Keratinocyte (primary cell): ENCODE data around the gene LRGUK. TPM values are rescaled to one million over a fixed set of nuclear protein-coding genes. Genes with fewer than 3 reads are reported as not detected.

Experiments
- DNase-seq: peaks from one replicate; pipeline ENCODE4 v3.0.0-alpha.2; 2011; ENCODE audit warnings: low read depth, missing footprints, low spot score
- FAIRE-seq: peaks from 2 replicates; lab custom pipeline; 2011; peaks lifted over from hg19 to GRCh38; lab: Jason Lieb, UNC
- H2AFZ ChIP-seq: 2 replicates; pipeline ENCODE4 v1.6.0; 2012; ENCODE audit warnings: low read length, control low read depth, inconsistent platforms; ENCODE audit not compliant: control insufficient read depth
- H3K27ac ChIP-seq: 2 replicates; pipeline ENCODE4 v1.5.1; 2011; ENCODE audit warnings: low read length; ENCODE audit not compliant: control insufficient read depth, insufficient read depth
- H3K27me3 ChIP-seq: 3 replicates; pipeline ENCODE4 v1.6.0; 2011; ENCODE audit warnings: low read length; ENCODE audit not compliant: control insufficient read depth, insufficient read depth; ENCODE audit errors: extremely low read depth
- H3K36me3 ChIP-seq, 2 experiments: 2 replicates in 1 of 2; 3 replicates in 1 of 2; pipeline ENCODE4 v1.5.1; 2011; ENCODE audit warnings: low read length in 2 of 2, mild to moderate bottlenecking in 1 of 2; ENCODE audit not compliant: control insufficient read depth in 2 of 2, insufficient read depth in 2 of 2; ENCODE audit errors: extremely low read depth in 1 of 2
- H3K4me1 ChIP-seq: 3 replicates; pipeline ENCODE4 v1.5.1; 2011; ENCODE audit warnings: low read length; ENCODE audit not compliant: control insufficient read depth, insufficient read depth; ENCODE audit errors: extremely low read depth
- H3K4me2 ChIP-seq: 3 replicates; pipeline ENCODE4 v1.6.0; 2011; ENCODE audit warnings: low read depth, low read length; ENCODE audit not compliant: control insufficient read depth, insufficient read depth; ENCODE audit errors: extremely low read depth
- H3K4me3 ChIP-seq, 3 experiments: fragments of 200-600 bp in 1 of 3; sonication (generic) in 1 of 3; 2 replicates in 2 of 3; 3 replicates in 1 of 3; pipeline ENCODE4 v1.5.1; 2011 to 2016; ENCODE audit warnings: low read length in 3 of 3, mild to moderate bottlenecking in 3 of 3, control low read depth in 2 of 3, inconsistent platforms in 1 of 3, low read depth in 1 of 3, mixed read lengths in 1 of 3, mixed run types in 1 of 3, moderate library complexity in 1 of 3; ENCODE audit not compliant: control insufficient read depth in 2 of 3, insufficient read depth in 2 of 3; ENCODE audit errors: extremely low read depth in 1 of 3
- H3K79me2 ChIP-seq: 2 replicates; pipeline ENCODE4 v1.6.0; 2012; ENCODE audit warnings: low read length; ENCODE audit not compliant: control insufficient read depth, insufficient read depth
- H3K9ac ChIP-seq: 3 replicates; pipeline ENCODE4 v1.6.0; 2011; ENCODE audit warnings: low read length; ENCODE audit not compliant: control insufficient read depth, insufficient read depth; ENCODE audit errors: extremely low read depth
- H3K9me1 ChIP-seq: 3 replicates; pipeline ENCODE4 v1.6.0; 2011; ENCODE audit warnings: low read length; ENCODE audit not compliant: control insufficient read depth, insufficient read depth; ENCODE audit errors: extremely low read depth
- H3K9me3 ChIP-seq: 2 replicates; pipeline ENCODE4 v1.5.1; 2012; ENCODE audit warnings: low read depth, low read length; ENCODE audit not compliant: control insufficient read depth
- H4K20me1 ChIP-seq: 3 replicates; pipeline ENCODE4 v1.6.0; 2011; ENCODE audit warnings: low read length; ENCODE audit not compliant: control insufficient read depth, insufficient read depth; ENCODE audit errors: extremely low read depth
- EZH2 ChIP-seq: IDR thresholded peaks from one replicate; pipeline ENCODE4 v1.6.1; 2012; ENCODE audit warnings: inconsistent platforms, mild to moderate bottlenecking, low read length, moderate library complexity
- dilution Hi-C: fragments of 300-500 bp; cut with MboI; formaldehyde crosslinking; loops from one replicate; pipeline ENCODE4 v1.7.0; 2020; ENCODE audit warnings: low sequenced_read_pairs; ENCODE audit not compliant: extremely low pct_ligation_motif_present
- polyA plus RNA-seq, 5 experiments: library from polyadenylated mRNA; depleted of rRNA in 3 of 5; stranded (reverse) in 3 of 5; stranded (forward) in 1 of 5; unstranded in 1 of 5; fragments of >200 nt; gene quantifications; 1 replicate in 1 of 5; 2 replicates in 3 of 5; 3 replicates in 1 of 5; pipeline versions ENCODE4 v1.2.1 to v1.2.3, GENCODE V29; 2011 to 2012; ENCODE audit warnings: missing spikeins in 2 of 5, low read depth in 1 of 5, low replicate concordance in 1 of 5
- TF ChIP-seq, protein P1 (sequence below), 3 experiments: IDR thresholded peaks in 1 of 3; conservative IDR thresholded peaks in 1 of 3; optimal IDR thresholded peaks in 1 of 3; 2 replicates in 2 of 3; 3 replicates in 1 of 3; pipeline versions ENCODE3 to v1.5.1; 2011; ENCODE audit warnings: low read length in 3 of 3, mild to moderate bottlenecking in 3 of 3, moderate library complexity in 2 of 3, control low read depth in 1 of 3, inconsistent platforms in 1 of 3; ENCODE audit not compliant: insufficient read depth in 2 of 3; ENCODE audit errors: extremely low read depth in 1 of 3

LRGUK gene
- polyA plus RNA-seq, 1 donor (not counting 4 experiments of a cell fraction or from before 2014, with no cell fraction given) = 0.50 TPM

DNA sequence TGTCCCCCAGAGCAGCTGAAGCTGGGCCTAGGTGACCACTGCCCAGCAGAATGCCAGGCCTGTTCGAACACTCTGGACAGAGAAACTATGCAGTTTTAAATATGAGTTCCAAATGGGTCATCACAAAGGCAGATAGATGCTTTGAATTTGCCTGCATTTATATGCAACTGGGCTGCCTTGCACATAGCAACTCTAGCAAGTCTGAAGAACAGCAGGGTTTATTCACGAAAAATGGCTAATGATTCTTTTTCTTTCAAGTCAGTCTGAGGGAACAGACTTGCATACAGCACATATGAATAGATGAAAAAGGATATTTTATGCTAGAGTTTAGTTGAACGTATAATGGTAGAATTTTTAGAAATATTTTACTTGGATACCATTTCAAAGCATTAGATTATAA lies 121.1 kb downstream of the LRGUK start:
- Histone ChIP-seq H4K20me1 (no peaks in the 10 kb centered on the region), H3K9me1 (no peaks in the 10 kb centered on the region), H3K4me2 (no peak overlapping the region), H3K9me3 (no peaks in the 10 kb centered on the region), H3K27ac (no peak overlapping the region), H3K79me2 (no peaks in the 10 kb centered on the region), H3K36me3 (no peaks in the 10 kb centered on the region), H3K4me1 (no peaks in the 10 kb centered on the region), H3K27me3 (no peaks in the 10 kb centered on the region), H3K9ac (no peak overlapping the region), H3K4me3 (no peak overlapping the region), H2AFZ (no peak overlapping the region)
- no peak for TF ChIP-seq EZH2
- TF ChIP-seq, protein P1, sequence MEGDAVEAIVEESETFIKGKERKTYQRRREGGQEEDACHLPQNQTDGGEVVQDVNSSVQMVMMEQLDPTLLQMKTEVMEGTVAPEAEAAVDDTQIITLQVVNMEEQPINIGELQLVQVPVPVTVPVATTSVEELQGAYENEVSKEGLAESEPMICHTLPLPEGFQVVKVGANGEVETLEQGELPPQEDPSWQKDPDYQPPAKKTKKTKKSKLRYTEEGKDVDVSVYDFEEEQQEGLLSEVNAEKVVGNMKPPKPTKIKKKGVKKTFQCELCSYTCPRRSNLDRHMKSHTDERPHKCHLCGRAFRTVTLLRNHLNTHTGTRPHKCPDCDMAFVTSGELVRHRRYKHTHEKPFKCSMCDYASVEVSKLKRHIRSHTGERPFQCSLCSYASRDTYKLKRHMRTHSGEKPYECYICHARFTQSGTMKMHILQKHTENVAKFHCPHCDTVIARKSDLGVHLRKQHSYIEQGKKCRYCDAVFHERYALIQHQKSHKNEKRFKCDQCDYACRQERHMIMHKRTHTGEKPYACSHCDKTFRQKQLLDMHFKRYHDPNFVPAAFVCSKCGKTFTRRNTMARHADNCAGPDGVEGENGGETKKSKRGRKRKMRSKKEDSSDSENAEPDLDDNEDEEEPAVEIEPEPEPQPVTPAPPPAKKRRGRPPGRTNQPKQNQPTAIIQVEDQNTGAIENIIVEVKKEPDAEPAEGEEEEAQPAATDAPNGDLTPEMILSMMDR (optimal IDR thresholded peaks at IDR 0.05 in 1 of 3, IDR thresholded peaks at IDR 0.05 in 1 of 3, conservative IDR thresholded peaks at IDR 0.05 in 1 of 3; ENCODE audit: extremely low read depth in 1 of 3, insufficient read depth in 2 of 3, low read length in 3 of 3) = no peak
- DNase-seq = no peak
- dilution Hi-C loops = no loop called here
- no peak for FAIRE-seq

DNA sequence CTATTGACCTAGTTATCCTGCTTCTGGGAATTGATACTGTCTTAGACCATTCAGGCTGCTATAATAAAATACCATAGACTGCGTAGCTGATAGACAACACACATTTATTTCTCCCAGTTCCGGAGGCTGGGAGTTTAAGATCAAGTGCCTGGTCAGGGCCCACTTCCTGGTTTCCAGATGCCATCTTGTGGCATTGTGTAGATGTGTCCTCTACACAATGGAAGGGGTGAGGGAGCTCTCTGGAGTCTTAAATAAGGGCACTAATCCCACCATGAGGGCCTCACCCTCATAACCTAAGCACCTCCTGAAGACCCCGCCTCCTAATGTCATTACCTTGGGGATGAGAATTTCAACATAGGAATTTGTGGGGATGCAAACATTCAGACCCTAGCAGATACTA lies 127.2 kb downstream of the LRGUK start:
- FAIRE-seq (no peak), DNase-seq (no peak)
- no peaks in the 10 kb centered on the region for H4K20me1 ChIP-seq
- TF ChIP-seq, protein P1 (optimal IDR thresholded peaks at IDR 0.05 in 1 of 3, IDR thresholded peaks at IDR 0.05 in 1 of 3, conservative IDR thresholded peaks at IDR 0.05 in 1 of 3; ENCODE audit: extremely low read depth in 1 of 3, insufficient read depth in 2 of 3, low read length in 3 of 3) = peak; percentile 38 to 65 (median 52)
- TF ChIP-seq EZH2 = no peak
- no peaks in the 10 kb centered on the region for H3K9me3 ChIP-seq
- H2AFZ ChIP-seq = no peak overlapping the region
- dilution Hi-C loops = no loop called here
- no peaks in the 10 kb centered on the region for H3K79me2 ChIP-seq
- no peaks in the 10 kb centered on the region for H3K4me1 ChIP-seq
- no peak overlapping the region for H3K4me2 ChIP-seq
- H3K27me3 ChIP-seq = no peaks in the 10 kb centered on the region
- no peaks in the 10 kb centered on the region for H3K36me3 ChIP-seq
- no peak overlapping the region for H3K4me3 ChIP-seq
- no peak overlapping the region for H3K9ac ChIP-seq
- H3K27ac ChIP-seq = no peak overlapping the region
- H3K9me1 ChIP-seq = no peaks in the 10 kb centered on the region
